GM21737 (cell line): ENCODE results near the gene RASD2.

Experiments
- ATAC-seq: cut with Tn5 transposase; IDR thresholded peaks from one replicate; pipeline ENCODE4 v1.9.1; 2021; ENCODE audit warnings: mild to moderate bottlenecking, moderate library complexity; ENCODE audit not compliant: unreplicated experiment

The RASD2 gene

GRCh38 chr22:35539487-35539886 lies 1.1 kb upstream of the RASD2 start:
- ATAC-seq: no peak

- ATAC-seq: no peak
Measured at GRCh38 chr22:35539910-35540594, 579 bp upstream of the RASD2 start.

GRCh38 chr22:35541254-35541748 lies 670 bp downstream of the RASD2 start:
- no peak for ATAC-seq

GRCh38 chr22:35542157-35542938 lies 1.7 kb downstream of the RASD2 start:
- ATAC-seq: no peak

GRCh38 chr22:35542939-35543516 lies 2.4 kb downstream of the RASD2 start:
- ATAC-seq: no peak

- ATAC-seq: no peak
Measured at GRCh38 chr22:35543702-35544101, 3.1 kb downstream of the RASD2 start.

GRCh38 chr22:35544189-35544588 lies 3.6 kb downstream of the RASD2 start:
- ATAC-seq: no peak

- no peak for ATAC-seq
Measured at GRCh38 chr22:35544827-35545226, 4.2 kb downstream of the RASD2 start.

- no peak for ATAC-seq
Measured at GRCh38 chr22:35546886-35547285, 6.3 kb downstream of the RASD2 start.

GRCh38 chr22:35547987-35548721 lies 7.5 kb downstream of the RASD2 start:
- no peak for ATAC-seq

- ATAC-seq: no peak
Measured at GRCh38 chr22:35548722-35549112, 8.1 kb downstream of the RASD2 start.

GRCh38 chr22:35549328-35549727 lies 8.7 kb downstream of the RASD2 start:
- ATAC-seq: no peak

- no peak for ATAC-seq
Measured at GRCh38 chr22:35551549-35552177, 11.0 kb downstream of the RASD2 start.

GRCh38 chr22:35552196-35552842 lies 11.7 kb downstream of the RASD2 start:
- no peak for ATAC-seq

GRCh38 chr22:35552846-35553245 lies 12.2 kb downstream of the RASD2 start:
- ATAC-seq: no peak

- ATAC-seq: no peak
Measured at GRCh38 chr22:35553341-35553740, 12.7 kb downstream of the RASD2 start.

GRCh38 chr22:35554297-35554845 lies 13.7 kb downstream of the RASD2 start:
- no peak for ATAC-seq

GRCh38 chr22:35555483-35555890 lies 14.9 kb downstream of the RASD2 start:
- no peak for ATAC-seq

- ATAC-seq: no peak
Measured at GRCh38 chr22:35555946-35556547, 15.4 kb downstream of the RASD2 start.

- no peak for ATAC-seq
Measured at GRCh38 chr22:35556666-35557065, 16.0 kb downstream of the RASD2 start.
